ENCODE data around the gene CSK.

- no peak for TF ChIP-seq POLR2AphosphoS5 (IDR thresholded peaks at IDR 0.05; ENCODE audit: low read depth, low read length)
- no peak for TF ChIP-seq REST (IDR thresholded peaks at IDR 0.05; ENCODE audit: low read depth, low read length)
- no peak for TF ChIP-seq FOXM1 (IDR thresholded peaks at IDR 0.05; ENCODE audit: low read depth)
- TF ChIP-seq CTCF (IDR thresholded peaks at IDR 0.05): peak; percentile 87
- TF ChIP-seq TEAD4 (IDR thresholded peaks at IDR 0.05; ENCODE audit: borderline replicate concordance, insufficient read depth): no peak
- TF ChIP-seq ELF1 (IDR thresholded peaks at IDR 0.05): no peak
- TF ChIP-seq TAF1 (IDR thresholded peaks at IDR 0.05; ENCODE audit: borderline replicate concordance, low read depth, low read length): no peak
- TF ChIP-seq EZH2phosphoT487 (IDR thresholded peaks at IDR 0.05; ENCODE audit: borderline replicate concordance, low read depth): no peak
- no peak for TF ChIP-seq JUND (IDR thresholded peaks at IDR 0.05)
These were observed 13.0 kb upstream of the CSK start for GRCh38 chr15:74768771-74769342.
